A549 (cell line): ENCODE measurements around the gene SBF2. TPM values are rescaled to one million over a fixed set of nuclear protein-coding genes. Genes with fewer than 3 reads are reported as not detected.
A peak's percentile ranks its signal among the peaks of the same experiment; 100 is the strongest.

Experiments
- ATAC-seq, 2 experiments: fragments of 200-7000 bp in 1 of 2; fragments of >200 bp in 1 of 2; cut with Nextera tagmentation in 1 of 2; cut with Tn5 transposase in 1 of 2; 3 replicates each; pipeline versions ENCODE4 v1.8.0 to v1.9.1; 2018 to 2020; ENCODE audit warnings: mild to moderate bottlenecking in 1 of 2, moderate library complexity in 1 of 2
- CTCF ChIA-PET: fragments of 300-600 bp; sonication (Branson Sonifier 250); formaldehyde crosslinking; extraction: SDS; loops from one replicate; lab custom pipeline; 2021; ENCODE audit warnings: antibody characterized with exemption, inconsistent platforms; lab: Yijun Ruan, JAX
- POLR2A ChIA-PET: fragments of 350-600 bp; formaldehyde crosslinking; extraction: SDS; loops from one replicate; lab custom pipeline; 2021; ENCODE audit warnings: antibody characterized with exemption, inconsistent platforms; lab: Yijun Ruan, JAX
- DNase-seq, 2 experiments: peaks; one replicate each; pipeline versions ENCODE4 v3.0.0 to v3.0.0-alpha.2; 2011 to 2016; ENCODE audit warnings: low read depth in 1 of 2, low spot score in 1 of 2
- FAIRE-seq: peaks from 2 replicates; lab custom pipeline; 2011; peaks lifted over from hg19 to GRCh38; lab: Jason Lieb, UNC
- H3K27ac ChIP-seq, 2 experiments: fragments of >200 bp; sonication (Bioruptor Twin); formaldehyde crosslinking; 3 replicates each; pipeline ENCODE4 v1.5.1; 2016 to 2017
- H3K4me1 ChIP-seq: fragments of >200 bp; sonication (Bioruptor Twin); formaldehyde crosslinking; 3 replicates; pipeline ENCODE4 v1.6.1; 2016
- H3K4me2 ChIP-seq: fragments of >200 bp; sonication (Bioruptor Twin); formaldehyde crosslinking; 3 replicates; pipeline ENCODE4 v1.6.1; 2016
- H3K4me3 ChIP-seq: fragments of >200 bp; sonication (Bioruptor Twin); formaldehyde crosslinking; 3 replicates; pipeline ENCODE4 v1.5.1; 2016
- H3K9me3 ChIP-seq: fragments of >200 bp; sonication (Bioruptor Twin); formaldehyde crosslinking; 3 replicates; pipeline ENCODE4 v1.6.1; 2016
- CHD4 ChIP-seq: fragments of 200-600 bp; sonication (generic); IDR thresholded peaks from 2 replicates; pipeline ENCODE4 v1.6.1; 2016; ENCODE audit warnings: antibody characterized with exemption, mild to moderate bottlenecking, borderline replicate concordance
- HMGXB4 ChIP-seq: fragments of 250-450 bp; sonication (Bioruptor Pico); IDR thresholded peaks from 2 replicates; pipeline ENCODE4 v1.5.0; 2021; ENCODE audit warnings: mild to moderate bottlenecking, moderate library complexity, borderline replicate concordance
- HOXA7 ChIP-seq: fragments of 250-450 bp; sonication (Bioruptor Pico); IDR thresholded peaks from 2 replicates; pipeline ENCODE4 v1.5.0; 2020; ENCODE audit warnings: mild to moderate bottlenecking, moderate library complexity
- NFE2L2 ChIP-seq: fragments of 150-350 bp; conservative IDR thresholded peaks from 2 replicates; pipeline ENCODE4 v1.6.1; 2014; ENCODE audit warnings: low read length
- NPAS2 ChIP-seq: fragments of 250-450 bp; sonication (Bioruptor Pico); IDR thresholded peaks from 2 replicates; pipeline ENCODE4 v1.8.0; 2022; ENCODE audit warnings: mild to moderate bottlenecking, moderate library complexity, borderline replicate concordance
- NR3C1 ChIP-seq: fragments of >200 bp; sonication (Bioruptor Twin); formaldehyde crosslinking; IDR thresholded peaks from 3 replicates; pipeline ENCODE4 v1.6.1; 2017
- RAD21 ChIP-seq, 2 experiments: fragments of >200 bp in 1 of 2; sonication (Bioruptor Twin) in 1 of 2; formaldehyde crosslinking in 1 of 2; IDR thresholded peaks in 1 of 2; conservative IDR thresholded peaks in 1 of 2; 2 replicates in 1 of 2; 3 replicates in 1 of 2; pipeline ENCODE4 v1.6.1; 2012 to 2018; ENCODE audit warnings: inconsistent platforms in 1 of 2
- RARB ChIP-seq: fragments of 250-450 bp; sonication (Bioruptor Pico); IDR thresholded peaks from 2 replicates; pipeline ENCODE4 v1.8.0; 2021; ENCODE audit warnings: mild to moderate bottlenecking, moderate library complexity
- REST ChIP-seq: fragments of 200-600 bp; sonication (generic); IDR thresholded peaks from 2 replicates; pipeline ENCODE4 v1.6.1; 2016; ENCODE audit warnings: antibody characterized with exemption, mild to moderate bottlenecking, moderate library complexity
- RFX5 ChIP-seq: fragments of 450-650 bp; IDR thresholded peaks from 2 replicates; pipeline ENCODE4 v1.7.1; 2014; ENCODE audit warnings: antibody characterized with exemption, mild to moderate bottlenecking, moderate library complexity
- WGBS: methylation state at CpG from one replicate; pipeline ENCODE4 v1.1.6; 2017; ENCODE audit errors: missing lambda C conversion rate; 5-methylcytosine and 5-hydroxymethylcytosine counted together
- polyA plus RNA-seq, 4 experiments: library from polyadenylated mRNA; depleted of rRNA in 3 of 4; stranded (reverse); fragments of >200 nt; fragmentation: RNase III in 1 of 4; extraction: RNeasy Plus Mini Kit Qiagen cat#74134 plus additional on column Dnase treatment in 1 of 4; gene quantifications; 2 replicates in 3 of 4; 3 replicates in 1 of 4; pipeline ENCODE4 v1.2.3, GENCODE V29; 2011 to 2017
- TF ChIP-seq, protein P1 (sequence below): fragments of 150-350 bp; IDR thresholded peaks from 2 replicates; pipeline ENCODE4 v1.6.1; 2014; ENCODE audit warnings: low read depth, mild to moderate bottlenecking, low read length

SBF2 gene
- polyA plus RNA-seq, 2 of the 4 experiments (the other 2 are of a cell fraction): 11.1 to 49.6 TPM

DNA sequence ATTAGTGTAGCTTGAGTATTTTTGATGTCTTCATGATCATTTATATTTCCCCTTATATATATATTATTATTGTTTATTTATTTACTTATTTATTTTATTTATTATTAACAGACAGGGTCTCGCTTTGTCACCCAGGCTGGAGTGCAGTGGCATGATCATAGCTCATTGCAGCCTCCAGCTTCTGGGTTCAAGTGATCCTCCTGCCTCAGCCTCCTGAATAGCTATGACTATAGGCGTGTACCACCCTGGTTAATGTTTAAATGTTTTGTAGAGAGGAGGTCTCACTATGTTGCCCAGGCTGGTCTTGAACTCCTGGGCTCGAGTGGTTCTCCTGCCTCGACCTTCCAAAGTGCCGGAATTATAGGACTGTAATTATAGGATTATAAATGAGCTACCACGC, 21.1 kb upstream of the SBF2 start:
- 76% methylated on average over 6 of the region's 6 CpGs for WGBS
- no peak for ATAC-seq
- FAIRE-seq: no peak
- ChIA-PET CTCF (interaction anchor here (1.0 to 2.8 kb wide), 5 partner anchors 10 to 556 kb away, joined by 3 to 15 read pairs (median 11); partner anchors contain the start of gene ADM), POLR2A (interaction anchor here (0.5 to 1.0 kb wide), 3 partner anchors 10 to 1338 kb away, joined by 3 to 9 read pairs (median 6); partner anchors contain the start of gene ADM)
- Histone ChIP-seq H3K4me1 (peaks cover 13% of the 10 kb centered on the region), H3K4me3 (no peak overlapping the region), H3K4me2 (peak overlapping the region; percentile 45), H3K27ac (no peak overlapping the region), H3K9me3 (no peaks in the 10 kb centered on the region)
- TF ChIP-seq HOXA7 (CRISPR knock-in tag) (no peak), CHD4 (peak; percentile 51; the same call in 1 of the 2 replicates)
- DNase-seq: no peak

DNA sequence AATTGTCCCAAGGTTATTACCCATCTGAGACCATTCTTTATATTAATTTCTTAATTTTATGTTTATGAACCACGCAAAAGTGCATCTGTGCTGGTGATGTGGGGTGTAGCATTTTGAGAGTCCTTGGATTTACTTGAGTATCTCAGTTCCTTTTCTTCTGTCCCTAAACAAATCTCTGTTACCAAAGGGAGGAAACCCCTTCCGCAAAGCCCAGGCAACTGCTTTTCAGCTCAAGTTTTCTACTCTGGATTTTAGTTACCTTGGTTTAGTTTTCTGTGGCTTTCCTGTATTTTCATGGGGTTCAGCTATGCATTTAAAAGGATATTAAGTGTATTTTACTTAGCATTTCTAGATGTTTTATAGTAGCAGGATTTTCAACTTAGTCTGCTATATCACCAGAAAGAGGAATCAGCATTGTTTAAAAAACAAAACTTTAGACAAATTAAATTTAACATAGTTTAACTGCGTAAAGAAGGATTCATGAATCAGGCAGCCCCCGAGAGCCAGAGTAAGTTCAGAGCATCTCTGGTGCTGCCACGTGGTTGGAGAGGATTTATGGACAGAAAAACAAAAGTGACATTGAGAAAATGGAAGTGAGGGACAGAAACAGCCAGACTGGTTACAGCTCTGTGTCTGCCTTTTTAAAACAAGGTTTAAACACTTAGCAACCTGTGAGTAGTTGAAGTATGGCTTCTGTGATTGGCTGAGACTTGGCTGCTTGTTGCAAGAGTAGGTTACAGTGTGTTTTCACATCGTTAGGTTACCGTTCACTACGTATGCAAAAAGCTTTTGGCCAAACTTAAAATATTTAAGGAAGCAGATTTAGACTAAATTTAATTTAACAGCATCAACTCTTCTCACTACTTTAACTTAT, 20.4 kb upstream of the SBF2 start:
- FAIRE-seq: no peak
- no peak overlapping the region for H3K4me3 ChIP-seq
- 53% methylated on average over 8 of the region's 8 CpGs for WGBS
- TF ChIP-seq HMGXB4: no peak
- peak; percentile 98 for TF ChIP-seq RFX5
- TF ChIP-seq NFE2L2: no peak
- no peak for TF ChIP-seq RAD21 (conservative IDR thresholded peaks at IDR 0.05 in 1 of 2, IDR thresholded peaks at IDR 0.05 in 1 of 2)
- TF ChIP-seq, all 56 proteins: peak for 1
- Histone ChIP-seq H3K4me2 (peak overlapping the region; percentile 45), H3K4me1 (peaks cover 20% of the 10 kb centered on the region), H3K9me3 (no peaks in the 10 kb centered on the region), H3K27ac (peak overlapping the region; percentile 15 to 60; a peak in 4 of 6 replicates)
- POLR2A ChIA-PET: interaction anchor here (0.5 to 1.0 kb wide), 4 partner anchors 10 to 1337 kb away, joined by 3 to 9 read pairs (median 5); partner anchors contain the start of gene ADM
- ATAC-seq (peak; percentile 85 to 89), DNase-seq (peak in 1 of 2 experiments; percentile 87)
- CTCF ChIA-PET: interaction anchor here (0.7 to 2.8 kb wide), 6 partner anchors 8 to 556 kb away, joined by 3 to 15 read pairs (median 8); partner anchors contain the start of gene ADM

DNA sequence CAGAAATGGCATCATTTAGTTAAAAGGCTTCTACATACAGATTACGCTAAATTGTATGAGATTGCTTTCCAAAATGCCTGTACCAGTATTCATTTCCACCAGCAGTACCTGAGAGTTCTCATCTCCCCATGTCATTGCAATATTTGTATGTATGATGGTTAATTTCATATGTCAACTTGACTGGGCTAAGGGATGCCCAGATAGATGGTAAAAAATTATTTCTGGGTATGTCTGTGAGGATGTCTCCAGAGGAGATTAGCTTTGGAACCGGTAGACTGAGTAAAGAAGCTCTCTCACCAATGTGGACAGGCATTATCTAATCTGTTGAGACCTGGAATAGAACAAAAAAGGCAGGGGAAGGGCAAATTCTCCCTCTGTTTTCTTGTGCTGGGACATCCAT, 17.8 kb upstream of the SBF2 start:
- Histone ChIP-seq H3K9me3 (no peaks in the 10 kb centered on the region), H3K4me2 (no peak overlapping the region), H3K4me1 (peaks cover 29% of the 10 kb centered on the region), H3K4me3 (no peak overlapping the region), H3K27ac (no peak overlapping the region)
- ATAC-seq (no peak), FAIRE-seq (no peak), DNase-seq (no peak)
- no peak for TF ChIP-seq NPAS2 (CRISPR knock-in tag)
- TF ChIP-seq, protein P1, sequence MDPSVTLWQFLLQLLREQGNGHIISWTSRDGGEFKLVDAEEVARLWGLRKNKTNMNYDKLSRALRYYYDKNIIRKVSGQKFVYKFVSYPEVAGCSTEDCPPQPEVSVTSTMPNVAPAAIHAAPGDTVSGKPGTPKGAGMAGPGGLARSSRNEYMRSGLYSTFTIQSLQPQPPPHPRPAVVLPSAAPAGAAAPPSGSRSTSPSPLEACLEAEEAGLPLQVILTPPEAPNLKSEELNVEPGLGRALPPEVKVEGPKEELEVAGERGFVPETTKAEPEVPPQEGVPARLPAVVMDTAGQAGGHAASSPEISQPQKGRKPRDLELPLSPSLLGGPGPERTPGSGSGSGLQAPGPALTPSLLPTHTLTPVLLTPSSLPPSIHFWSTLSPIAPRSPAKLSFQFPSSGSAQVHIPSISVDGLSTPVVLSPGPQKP: no peak
- no peak for TF ChIP-seq NR3C1
- no peak for TF ChIP-seq RARB
- no peak for TF ChIP-seq REST
- TF ChIP-seq HMGXB4: no peak
- POLR2A ChIA-PET: no interaction called here
- WGBS: 80% methylated on average over 2 of the region's 2 CpGs
- CTCF ChIA-PET: interaction anchor here (10.6 to 11.0 kb wide), 2 partner anchors 14 to 553 kb away, joined by 106 to 188 read pairs; no protein-coding TSS in a partner anchor
